NCI-H345 treated with DMSO at 0.1 percent for 48 hours (cell line): ENCODE results near the gene CA10.

Experiments used
- DNase-seq: peaks from one replicate; lab custom pipeline; 2025; ENCODE audit not compliant: unreplicated experiment; lab: John Stamatoyannopoulos, UW

Gene CA10

GRCh38 chr17:52147872-52148271 is 10.6 kb downstream of the CA10 start:
- DNase-seq, result no peak

GRCh38 chr17:52147431-52147830 is 11.1 kb downstream of the CA10 start:
- no peak for DNase-seq

GRCh38 chr17:52145476-52145875 is 13.0 kb downstream of the CA10 start:
- DNase-seq, result no peak

- no peak for DNase-seq
Measured at GRCh38 chr17:52143542-52143941, 15.0 kb downstream of the CA10 start.

- no peak for DNase-seq
Measured at GRCh38 chr17:52140601-52141000, 17.9 kb downstream of the CA10 start.

- DNase-seq, result no peak
Measured at GRCh38 chr17:52138752-52139151, 19.8 kb downstream of the CA10 start.

- no peak for DNase-seq
Measured at GRCh38 chr17:52138350-52138749, 20.2 kb downstream of the CA10 start.

GRCh38 chr17:52136166-52136565 is 22.3 kb downstream of the CA10 start:
- DNase-seq, result no peak

- no peak for DNase-seq
Measured at GRCh38 chr17:52134641-52135040, 23.9 kb downstream of the CA10 start.

- DNase-seq, result no peak
Measured at GRCh38 chr17:52128721-52129120, 29.8 kb downstream of the CA10 start.

GRCh38 chr17:52124993-52125392 is 33.5 kb downstream of the CA10 start:
- no peak for DNase-seq

GRCh38 chr17:52124561-52124960 is 34.0 kb downstream of the CA10 start:
- no peak for DNase-seq

- DNase-seq, result no peak
Measured at GRCh38 chr17:52120465-52120864, 38.0 kb downstream of the CA10 start.

GRCh38 chr17:52110923-52111581 is 47.5 kb downstream of the CA10 start:
- no peak for DNase-seq

GRCh38 chr17:52106638-52107261 is 51.8 kb downstream of the CA10 start:
- DNase-seq, result peak; percentile 64

GRCh38 chr17:52106072-52106471 is 52.4 kb downstream of the CA10 start:
- no peak for DNase-seq

GRCh38 chr17:52105591-52105990 is 52.9 kb downstream of the CA10 start:
- DNase-seq, result no peak

- no peak for DNase-seq
Measured at GRCh38 chr17:52096056-52096455, 62.5 kb downstream of the CA10 start.

GRCh38 chr17:52084176-52084575 is 74.3 kb downstream of the CA10 start:
- no peak for DNase-seq

GRCh38 chr17:52079496-52079895 is 79.0 kb downstream of the CA10 start:
- DNase-seq, result no peak

GRCh38 chr17:52071712-52072111 is 86.8 kb downstream of the CA10 start:
- no peak for DNase-seq

GRCh38 chr17:52064791-52065211 is 93.7 kb downstream of the CA10 start:
- no peak for DNase-seq

GRCh38 chr17:52049496-52049895 is 109.0 kb downstream of the CA10 start:
- DNase-seq, result no peak
